ENCODE measurements around the gene ZNF789. TPM values are rescaled to one million over a fixed set of nuclear protein-coding genes. Genes with fewer than 3 reads are reported as not detected.

The ZNF789 gene
- total and polyA plus RNA-seq, 2 donors (not counting 3 experiments of a cell fraction or from before 2014, with no cell fraction given) = 11.6 to 21.6 TPM

DNA sequence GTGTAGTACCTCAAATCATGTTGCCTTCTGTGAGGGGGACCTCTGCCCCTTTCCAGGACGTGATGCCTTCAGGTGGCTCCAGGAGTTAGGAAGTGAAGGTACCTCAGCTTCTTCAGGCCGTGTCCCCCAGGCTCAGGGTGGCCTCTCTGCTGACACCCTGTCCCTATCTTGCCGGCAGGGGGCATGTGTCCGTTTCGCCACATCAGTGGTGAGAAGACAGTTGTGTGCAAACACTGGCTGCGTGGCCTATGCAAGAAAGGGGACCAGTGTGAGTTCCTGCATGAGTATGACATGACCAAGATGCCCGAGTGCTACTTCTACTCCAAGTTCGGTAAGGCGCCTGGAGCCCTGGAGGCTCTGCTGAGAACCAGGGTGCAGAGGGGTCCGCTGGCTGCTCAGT is 24.7 kb upstream of the ZNF789 start:
- Histone ChIP-seq H4K20me1 (replicated peaks; ENCODE audit: control insufficient read depth, extremely low read depth, insufficient read depth, low read length) (no peaks in the 10 kb centered on the region), H3K4me2 (ENCODE audit: insufficient read depth, low read length) (no peak overlapping the region), H3K9me1 (replicated peaks; ENCODE audit: control insufficient read depth, extremely low read depth, insufficient read depth, low read length) (no peaks in the 10 kb centered on the region), H3K4me3 (replicated peaks in 1 of 3; ENCODE audit: insufficient read depth in 1 of 3, low read depth in 1 of 3, low read length in 3 of 3) (no peak overlapping the region), H3K9me3 (replicated peaks; ENCODE audit: control insufficient read depth, insufficient read depth, low read length) (no peaks in the 10 kb centered on the region), H3K27me3 (ENCODE audit: control insufficient read depth in 2 of 2, insufficient read depth in 2 of 2, low read length in 2 of 2) (no peaks in the 10 kb centered on the region), H3K9ac (replicated peaks; ENCODE audit: extremely low read depth, insufficient read depth, low read length) (no peak overlapping the region), H2AFZ (ENCODE audit: low read depth, low read length) (no peak overlapping the region), H3K36me3 (ENCODE audit: control insufficient read depth in 2 of 2, extremely low read depth in 1 of 2, insufficient read depth in 2 of 2, low read length in 2 of 2) (peaks cover 13 to 46% of the 10 kb centered on the region in 2 experiments), H3K79me2 (ENCODE audit: control insufficient read depth, insufficient read depth, low read length) (peaks cover 2% of the 10 kb centered on the region), H3K27ac (ENCODE audit: insufficient read depth, low read depth, low read length) (no peak overlapping the region), H3K4me1 (ENCODE audit: control insufficient read depth, extremely low read depth, insufficient read depth, low read length) (no peaks in the 10 kb centered on the region)
- ChIA-PET POLR2A (no interaction called here), CTCF (interaction anchor here (0.6 to 0.7 kb wide), 2 partner anchors 10 to 23 kb away, joined by 3 read pairs; no protein-coding TSS in a partner anchor)
- no TSS peak for BruUV-seq (replicated peaks)
- TF ChIP-seq MYC (IDR thresholded peaks at IDR 0.05; ENCODE audit: low read depth, low read length) (no peak), FOS (IDR thresholded peaks at IDR 0.05; ENCODE audit: borderline replicate concordance, insufficient read depth, low read length) (no peak), GATA2 (IDR thresholded peaks at IDR 0.05; ENCODE audit: insufficient read depth, insufficient read length, low read depth, low read length) (no peak), EZH2 (IDR thresholded peaks at IDR 0.05; ENCODE audit: borderline replicate concordance, low read depth, low read length, severe bottlenecking) (no peak), JUN (IDR thresholded peaks at IDR 0.05; ENCODE audit: borderline replicate concordance, insufficient read depth, insufficient read length, low read depth) (no peak), POLR2A (IDR thresholded peaks at IDR 0.05; ENCODE audit: low read depth, low read length) (no peak), POLR2AphosphoS5 (IDR thresholded peaks at IDR 0.05; ENCODE audit: insufficient read depth, low read depth, low read length) (no peak)
- TF ChIP-seq, protein P1, sequence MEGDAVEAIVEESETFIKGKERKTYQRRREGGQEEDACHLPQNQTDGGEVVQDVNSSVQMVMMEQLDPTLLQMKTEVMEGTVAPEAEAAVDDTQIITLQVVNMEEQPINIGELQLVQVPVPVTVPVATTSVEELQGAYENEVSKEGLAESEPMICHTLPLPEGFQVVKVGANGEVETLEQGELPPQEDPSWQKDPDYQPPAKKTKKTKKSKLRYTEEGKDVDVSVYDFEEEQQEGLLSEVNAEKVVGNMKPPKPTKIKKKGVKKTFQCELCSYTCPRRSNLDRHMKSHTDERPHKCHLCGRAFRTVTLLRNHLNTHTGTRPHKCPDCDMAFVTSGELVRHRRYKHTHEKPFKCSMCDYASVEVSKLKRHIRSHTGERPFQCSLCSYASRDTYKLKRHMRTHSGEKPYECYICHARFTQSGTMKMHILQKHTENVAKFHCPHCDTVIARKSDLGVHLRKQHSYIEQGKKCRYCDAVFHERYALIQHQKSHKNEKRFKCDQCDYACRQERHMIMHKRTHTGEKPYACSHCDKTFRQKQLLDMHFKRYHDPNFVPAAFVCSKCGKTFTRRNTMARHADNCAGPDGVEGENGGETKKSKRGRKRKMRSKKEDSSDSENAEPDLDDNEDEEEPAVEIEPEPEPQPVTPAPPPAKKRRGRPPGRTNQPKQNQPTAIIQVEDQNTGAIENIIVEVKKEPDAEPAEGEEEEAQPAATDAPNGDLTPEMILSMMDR (IDR thresholded peaks at IDR 0.05; ENCODE audit: extremely low read depth in 1 of 2, insufficient read depth in 1 of 2, low read depth in 1 of 2, low read length in 2 of 2) = no peak
- TF ChIP-seq, protein P2, sequence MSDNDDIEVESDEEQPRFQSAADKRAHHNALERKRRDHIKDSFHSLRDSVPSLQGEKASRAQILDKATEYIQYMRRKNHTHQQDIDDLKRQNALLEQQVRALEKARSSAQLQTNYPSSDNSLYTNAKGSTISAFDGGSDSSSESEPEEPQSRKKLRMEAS (IDR thresholded peaks at IDR 0.05; ENCODE audit: insufficient read depth, insufficient read length) = no peak
- intact Hi-C loops (cut with micrococcal nuclease) = no loop called here
- no peak for FAIRE-seq
- dilution Hi-C loops (cut with MboI; ENCODE audit: extremely low pct_ligation_motif_present, low sequenced_read_pairs) = no loop called here
- DNase-seq (ENCODE audit: low read depth, low spot score) = no peak
